ENCODE measurements around the gene SLC16A2.

DNA sequence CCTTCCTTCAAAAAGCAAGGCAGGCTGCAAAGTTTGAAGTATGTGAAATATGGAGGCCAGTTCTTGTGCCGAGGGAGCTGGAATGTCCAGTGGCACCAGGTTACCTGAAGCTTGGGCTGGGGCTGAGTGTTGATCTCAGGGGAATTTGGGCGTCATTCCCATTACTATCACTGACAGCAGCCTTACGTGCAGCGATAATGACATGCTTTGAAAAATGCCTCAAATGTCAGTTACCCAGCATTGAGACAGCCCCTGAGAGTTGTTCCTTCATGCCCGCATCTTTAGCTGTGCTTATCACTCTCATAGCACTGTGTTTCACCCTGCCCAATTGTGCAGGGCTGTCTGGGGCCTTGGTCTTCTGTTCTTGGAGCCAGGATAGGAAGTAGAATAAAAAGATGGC lies 27.4 kb downstream of the SLC16A2 start:
- TF ChIP-seq, protein P1, sequence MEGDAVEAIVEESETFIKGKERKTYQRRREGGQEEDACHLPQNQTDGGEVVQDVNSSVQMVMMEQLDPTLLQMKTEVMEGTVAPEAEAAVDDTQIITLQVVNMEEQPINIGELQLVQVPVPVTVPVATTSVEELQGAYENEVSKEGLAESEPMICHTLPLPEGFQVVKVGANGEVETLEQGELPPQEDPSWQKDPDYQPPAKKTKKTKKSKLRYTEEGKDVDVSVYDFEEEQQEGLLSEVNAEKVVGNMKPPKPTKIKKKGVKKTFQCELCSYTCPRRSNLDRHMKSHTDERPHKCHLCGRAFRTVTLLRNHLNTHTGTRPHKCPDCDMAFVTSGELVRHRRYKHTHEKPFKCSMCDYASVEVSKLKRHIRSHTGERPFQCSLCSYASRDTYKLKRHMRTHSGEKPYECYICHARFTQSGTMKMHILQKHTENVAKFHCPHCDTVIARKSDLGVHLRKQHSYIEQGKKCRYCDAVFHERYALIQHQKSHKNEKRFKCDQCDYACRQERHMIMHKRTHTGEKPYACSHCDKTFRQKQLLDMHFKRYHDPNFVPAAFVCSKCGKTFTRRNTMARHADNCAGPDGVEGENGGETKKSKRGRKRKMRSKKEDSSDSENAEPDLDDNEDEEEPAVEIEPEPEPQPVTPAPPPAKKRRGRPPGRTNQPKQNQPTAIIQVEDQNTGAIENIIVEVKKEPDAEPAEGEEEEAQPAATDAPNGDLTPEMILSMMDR (IDR thresholded peaks at IDR 0.05; ENCODE audit: insufficient read depth, low read length, poor library complexity, severe bottlenecking): no peak
- TF ChIP-seq EZH2phosphoT487 (conservative IDR thresholded peaks at IDR 0.05; ENCODE audit: low read length): no peak
